Endothelial cell of coronary artery (primary cell): ENCODE measurements around the gene MILR1. TPM values are rescaled to one million over a fixed set of nuclear protein-coding genes. Genes with fewer than 3 reads are reported as not detected.

Source experiments
- total RNA-seq: library from RNA; depleted of rRNA; stranded (reverse); fragments of >200 nt; gene quantifications from 2 replicates; pipeline ENCODE4 v1.2.3, GENCODE V29; 2014

Gene MILR1
- 2.7 and 6.9 TPM in 2 replicates for total RNA-seq

DNA sequence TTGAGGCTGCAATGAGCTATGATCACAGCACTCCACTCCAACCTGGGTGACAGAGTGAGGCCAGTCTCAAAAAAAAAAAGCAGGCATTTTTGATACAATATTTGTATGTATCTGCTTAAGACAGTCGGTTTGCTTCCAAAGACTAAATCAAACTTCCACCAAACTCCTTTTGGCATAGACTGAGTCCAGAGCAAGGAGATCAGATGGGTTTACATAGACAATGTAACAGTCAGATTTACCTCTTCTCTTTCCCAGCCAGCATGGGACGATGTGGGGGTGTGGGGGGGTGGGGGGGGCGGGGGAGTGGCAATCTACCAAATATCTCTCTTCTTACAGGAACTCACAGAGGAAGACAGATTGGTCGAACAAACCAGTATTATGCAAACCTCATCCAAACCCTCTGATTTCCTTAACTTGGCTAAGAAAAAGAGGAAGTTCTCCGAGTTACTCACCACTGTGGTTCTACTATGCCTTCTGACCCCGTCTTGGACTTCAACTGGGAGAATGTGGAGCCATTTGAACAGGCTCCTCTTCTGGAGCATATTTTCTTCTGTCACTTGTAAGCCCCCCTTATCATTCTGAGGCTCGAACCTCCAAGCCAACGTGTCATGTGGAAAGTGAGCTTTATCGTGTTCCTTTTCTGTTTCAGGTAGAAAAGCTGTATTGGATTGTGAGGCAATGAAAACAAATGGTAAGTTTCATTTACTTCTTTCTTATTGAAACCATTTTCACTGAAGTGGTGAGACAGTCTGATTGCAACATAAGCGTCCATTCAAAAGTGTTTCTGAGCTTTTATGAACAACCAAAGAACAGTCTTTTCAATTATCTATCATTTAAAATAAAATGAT is at the start of gene MILR1:
MILR1 (plus strand) TSS at position 451 of the 848 bp plus-strand sequence; CDS start at position 505, 54 bp downstream.

GRCh38 chr17:64496786-64497564 is 48.1 kb downstream of the MILR1 start, which contains the start of gene POLG2:
Gene POLG2, minus strand, starts transcription at chr17:64497054. Its CDS starts 86 bp downstream, at chr17:64496968.

DNA sequence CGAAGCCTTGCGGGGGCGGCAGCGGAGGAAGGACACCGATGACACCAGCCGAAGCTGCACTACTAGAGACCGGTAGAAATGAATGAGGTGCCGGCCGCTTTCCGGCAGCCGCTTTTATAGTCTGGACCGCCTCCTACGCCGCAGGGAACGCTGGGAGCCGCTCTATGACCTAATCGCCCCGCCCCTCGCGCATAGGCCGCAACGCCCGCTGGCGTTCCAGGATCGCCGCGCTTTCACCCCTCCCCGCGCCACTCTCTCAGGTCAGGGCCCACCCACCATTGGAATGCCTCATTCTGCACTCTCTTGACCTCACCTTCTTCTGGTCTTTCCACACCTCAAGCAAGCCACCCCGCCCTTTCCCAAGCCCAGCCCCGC is 57.3 kb downstream of the MILR1 start, which contains the start of gene DDX5:
DDX5 (minus strand) TSS at position 89 of the 375 bp plus-strand sequence. CDS start 170 bp downstream, outside the sequence.

GRCh38 chr17:64506576-64507412 is 57.9 kb downstream of the MILR1 start, which contains the start of gene CEP95:
Gene CEP95, plus strand, starts transcription at chr17:64506977. Its CDS starts 121 bp downstream, at chr17:64507098.

Other genes starting within 250 kb of the MILR1 start
- gene TEX2, start 185.9 kb upstream of the MILR1 start, total RNA-seq = 17.8 and 23.7 TPM in 2 replicates
- gene PECAM1, start 58.3 kb upstream of the MILR1 start, total RNA-seq = 531 and 585 TPM in 2 replicates
- 7.2 and 12.2 TPM in 2 replicates for gene POLG2, start 47.9 kb downstream of the MILR1 start, total RNA-seq
- gene DDX5, start 57.2 kb downstream of the MILR1 start, total RNA-seq = 430 and 665 TPM in 2 replicates
- 18.3 and 21.6 TPM in 2 replicates for gene CEP95, start 57.9 kb downstream of the MILR1 start, total RNA-seq
- 181 and 255 TPM in 2 replicates for gene SMURF2, start 213.2 kb downstream of the MILR1 start, total RNA-seq